ENCODE results near the gene DIP2B. TPM values are rescaled to one million over a fixed set of nuclear protein-coding genes. Genes with fewer than 3 reads are reported as not detected.

DIP2B gene
- polyA plus RNA-seq, 1 donor from 2014 or later, result 44.0 TPM

GRCh38 chr12:50573271-50573670, 68.5 kb downstream of the DIP2B start:
- no peaks in the 10 kb centered on the region for H3K9me2 ChIP-seq (ENCODE audit: insufficient read depth, low read length)
- H3K4me2 ChIP-seq (ENCODE audit: low read length), result no peak overlapping the region
- peaks cover 27% of the 10 kb centered on the region for H3K79me2 ChIP-seq (replicated peaks; ENCODE audit: insufficient read depth, low read length)

GRCh38 chr12:50574601-50575348, 70.0 kb downstream of the DIP2B start:
- Histone ChIP-seq H3K9me2 (ENCODE audit: insufficient read depth, low read length) (no peaks in the 10 kb centered on the region), H3K36me3 (ENCODE audit: insufficient read depth, low read length) (no peaks in the 10 kb centered on the region), H3K4me2 (ENCODE audit: low read length) (no peak overlapping the region), H2AFZ (ENCODE audit: low read depth, low read length) (no peak overlapping the region), H3F3A (ENCODE audit: insufficient read depth, low read length, poor library complexity, severe bottlenecking) (no peaks in the 10 kb centered on the region), H3K27me3 (ENCODE audit: insufficient read depth, low read depth, low read length) (no peaks in the 10 kb centered on the region), H3K79me2 (replicated peaks; ENCODE audit: insufficient read depth, low read length) (peaks cover 26% of the 10 kb centered on the region), H3K9ac (ENCODE audit: low read length) (no peak overlapping the region), H4K20me1 (ENCODE audit: insufficient read depth) (no peaks in the 10 kb centered on the region), H3K4me3 (ENCODE audit: low read length) (no peak overlapping the region), H3K27ac (ENCODE audit: low read length) (no peak overlapping the region), H3K9me3 (ENCODE audit: low read length) (no peaks in the 10 kb centered on the region)
- TF ChIP-seq REST (IDR thresholded peaks at IDR 0.05; ENCODE audit: borderline replicate concordance), result no peak
- no peak for TF ChIP-seq CTCF (IDR thresholded peaks at IDR 0.05; ENCODE audit: poor library complexity, severe bottlenecking)
- TF ChIP-seq MXI1 (conservative IDR thresholded peaks at IDR 0.05; ENCODE audit: poor library complexity, severe bottlenecking), result no peak
- TF ChIP-seq TAF1 (IDR thresholded peaks at IDR 0.05; ENCODE audit: low read depth), result no peak

More at GRCh38 chr12:50573271-50573670, 68.5 kb downstream of the DIP2B start:
- no peak overlapping the region for H3K27ac ChIP-seq (ENCODE audit: low read length)
- no peak overlapping the region for H2AFZ ChIP-seq (ENCODE audit: low read depth, low read length)
- no peaks in the 10 kb centered on the region for H3K36me3 ChIP-seq (ENCODE audit: insufficient read depth, low read length)
- TF ChIP-seq POLR2AphosphoS5 (IDR thresholded peaks at IDR 0.05), result no peak
- no peak for TF ChIP-seq EP300 (conservative IDR thresholded peaks at IDR 0.05; ENCODE audit: poor library complexity, severe bottlenecking)
- no peak for TF ChIP-seq RAD21 (conservative IDR thresholded peaks at IDR 0.05)
- TF ChIP-seq TAF1 (IDR thresholded peaks at IDR 0.05; ENCODE audit: low read depth), result no peak
- no peak for TF ChIP-seq EZH2 (IDR thresholded peaks at IDR 0.05; ENCODE audit: borderline replicate concordance, insufficient read depth, low read length, poor library complexity, severe bottlenecking)
- no peak for TF ChIP-seq SMC3 (conservative IDR thresholded peaks at IDR 0.05; ENCODE audit: poor library complexity)
- TF ChIP-seq CTCF (IDR thresholded peaks at IDR 0.05; ENCODE audit: poor library complexity, severe bottlenecking), result no peak
- TF ChIP-seq MXI1 (conservative IDR thresholded peaks at IDR 0.05; ENCODE audit: poor library complexity, severe bottlenecking), result no peak
- no peak for TF ChIP-seq REST (IDR thresholded peaks at IDR 0.05; ENCODE audit: borderline replicate concordance)
- no peak overlapping the region for H3K4me3 ChIP-seq (ENCODE audit: low read length)
- no peaks in the 10 kb centered on the region for H3F3A ChIP-seq (ENCODE audit: insufficient read depth, low read length, poor library complexity, severe bottlenecking)
- H3K27me3 ChIP-seq (ENCODE audit: insufficient read depth, low read depth, low read length), result no peaks in the 10 kb centered on the region
- H3K9ac ChIP-seq (ENCODE audit: low read length), result no peak overlapping the region
- no peaks in the 10 kb centered on the region for H3K9me3 ChIP-seq (ENCODE audit: low read length)
- H4K20me1 ChIP-seq (ENCODE audit: insufficient read depth), result no peaks in the 10 kb centered on the region

All from neural cell (in vitro differentiated cells).